Measurements from ENCODE around the gene RALGAPA2.

The RALGAPA2 gene

DNA sequence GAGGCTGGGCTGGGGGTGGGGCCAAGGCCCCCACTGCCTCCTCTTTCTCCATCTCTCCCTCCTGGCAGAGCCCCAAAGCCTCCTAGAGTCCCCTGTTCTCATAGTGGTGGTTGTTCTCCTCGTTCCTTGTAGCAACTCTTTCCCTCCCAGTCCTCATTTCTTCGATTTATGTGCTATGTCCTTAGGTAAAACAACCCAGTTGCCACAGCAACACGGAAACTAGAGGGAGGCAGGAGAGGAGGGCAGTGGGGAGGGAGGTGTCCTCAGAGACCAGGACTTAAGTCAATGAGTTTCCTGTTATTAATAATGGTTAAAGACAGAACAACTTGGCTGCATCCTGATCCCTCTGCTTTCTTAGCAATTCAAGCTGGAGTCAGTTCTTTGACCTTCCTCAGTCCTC, 183.6 kb downstream of the RALGAPA2 start:
- TF ChIP-seq, protein P1, sequence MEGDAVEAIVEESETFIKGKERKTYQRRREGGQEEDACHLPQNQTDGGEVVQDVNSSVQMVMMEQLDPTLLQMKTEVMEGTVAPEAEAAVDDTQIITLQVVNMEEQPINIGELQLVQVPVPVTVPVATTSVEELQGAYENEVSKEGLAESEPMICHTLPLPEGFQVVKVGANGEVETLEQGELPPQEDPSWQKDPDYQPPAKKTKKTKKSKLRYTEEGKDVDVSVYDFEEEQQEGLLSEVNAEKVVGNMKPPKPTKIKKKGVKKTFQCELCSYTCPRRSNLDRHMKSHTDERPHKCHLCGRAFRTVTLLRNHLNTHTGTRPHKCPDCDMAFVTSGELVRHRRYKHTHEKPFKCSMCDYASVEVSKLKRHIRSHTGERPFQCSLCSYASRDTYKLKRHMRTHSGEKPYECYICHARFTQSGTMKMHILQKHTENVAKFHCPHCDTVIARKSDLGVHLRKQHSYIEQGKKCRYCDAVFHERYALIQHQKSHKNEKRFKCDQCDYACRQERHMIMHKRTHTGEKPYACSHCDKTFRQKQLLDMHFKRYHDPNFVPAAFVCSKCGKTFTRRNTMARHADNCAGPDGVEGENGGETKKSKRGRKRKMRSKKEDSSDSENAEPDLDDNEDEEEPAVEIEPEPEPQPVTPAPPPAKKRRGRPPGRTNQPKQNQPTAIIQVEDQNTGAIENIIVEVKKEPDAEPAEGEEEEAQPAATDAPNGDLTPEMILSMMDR (IDR thresholded peaks at IDR 0.05; ENCODE audit: control insufficient read depth, insufficient read depth, low read depth, low read length, missing control alignments), result no peak
- no peak overlapping the region for H3K4me3 ChIP-seq (ENCODE audit: control insufficient read depth, low read depth, low read length)
- no peak for DNase-seq (ENCODE audit: low read depth)

DNA sequence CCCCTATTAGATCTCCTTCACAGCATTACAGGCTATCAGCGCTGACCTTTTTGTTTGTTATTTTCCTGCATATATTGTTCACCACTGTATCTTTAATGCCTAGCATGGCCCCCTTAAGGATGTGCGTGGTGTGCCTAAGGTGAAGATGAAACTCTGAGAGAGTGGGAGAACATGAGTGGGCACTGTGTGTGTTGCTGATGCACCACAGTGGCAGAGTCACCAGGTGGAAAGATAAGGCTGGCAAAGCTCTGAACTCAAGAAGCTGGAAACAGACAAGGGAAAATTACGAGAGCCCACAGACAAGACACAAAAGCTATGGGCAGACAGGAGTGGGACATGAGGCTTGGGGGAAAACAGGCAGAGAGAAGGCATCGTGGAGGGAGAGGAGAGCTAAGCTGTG, 184.8 kb downstream of the RALGAPA2 start:
- DNase-seq (ENCODE audit: low read depth), result no peak
- TF ChIP-seq, protein P1 (IDR thresholded peaks at IDR 0.05; ENCODE audit: control insufficient read depth, insufficient read depth, low read depth, low read length, missing control alignments), result no peak
- H3K4me3 ChIP-seq (ENCODE audit: control insufficient read depth, low read depth, low read length), result no peak overlapping the region

DNA sequence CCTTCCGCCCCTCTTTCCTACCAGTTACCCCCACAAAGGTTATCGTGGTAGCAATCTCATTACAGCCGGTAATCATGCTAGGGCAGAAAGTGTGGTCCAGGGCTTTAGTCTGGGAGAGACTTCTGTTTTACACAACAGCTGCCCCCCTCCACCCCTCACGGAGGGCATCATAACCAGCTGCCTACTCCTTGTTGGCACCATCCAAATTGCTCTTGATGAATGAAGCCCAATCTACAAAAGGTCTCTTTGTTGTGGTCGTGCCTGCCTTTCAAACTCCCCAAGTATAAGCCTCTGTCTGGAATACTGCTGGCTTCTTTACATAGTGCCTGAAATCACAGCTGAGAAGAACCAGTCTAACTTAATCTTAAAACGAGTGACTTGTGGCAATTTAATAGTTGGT, 186.7 kb downstream of the RALGAPA2 start:
- TF ChIP-seq, protein P1 (IDR thresholded peaks at IDR 0.05; ENCODE audit: control insufficient read depth, insufficient read depth, low read depth, low read length, missing control alignments), result no peak
- no peak overlapping the region for H3K4me3 ChIP-seq (ENCODE audit: control insufficient read depth, low read depth, low read length)
- no peak for DNase-seq (ENCODE audit: low read depth)

DNA sequence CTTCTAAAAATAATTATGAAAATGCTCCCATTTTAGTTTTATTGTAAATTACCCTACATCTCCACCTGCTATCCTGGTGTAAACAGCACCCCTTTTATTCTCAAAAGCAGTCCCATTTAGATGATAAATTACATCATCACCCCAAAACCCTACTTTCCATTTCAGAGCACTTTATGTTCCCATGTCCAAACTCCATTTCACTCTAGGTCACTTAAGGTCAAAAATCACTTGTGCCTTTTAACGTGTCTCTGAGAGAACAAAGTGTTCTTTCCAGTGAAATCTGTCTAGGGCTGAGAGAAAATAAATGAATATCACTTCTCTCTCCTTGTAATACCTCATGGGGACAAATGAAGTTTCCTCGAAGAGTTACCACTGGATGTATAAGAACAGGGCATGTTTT, 187.2 kb downstream of the RALGAPA2 start:
- no peak for DNase-seq (ENCODE audit: low read depth)
- TF ChIP-seq, protein P1 (IDR thresholded peaks at IDR 0.05; ENCODE audit: control insufficient read depth, insufficient read depth, low read depth, low read length, missing control alignments), result no peak
- H3K4me3 ChIP-seq (ENCODE audit: control insufficient read depth, low read depth, low read length), result no peak overlapping the region

DNA sequence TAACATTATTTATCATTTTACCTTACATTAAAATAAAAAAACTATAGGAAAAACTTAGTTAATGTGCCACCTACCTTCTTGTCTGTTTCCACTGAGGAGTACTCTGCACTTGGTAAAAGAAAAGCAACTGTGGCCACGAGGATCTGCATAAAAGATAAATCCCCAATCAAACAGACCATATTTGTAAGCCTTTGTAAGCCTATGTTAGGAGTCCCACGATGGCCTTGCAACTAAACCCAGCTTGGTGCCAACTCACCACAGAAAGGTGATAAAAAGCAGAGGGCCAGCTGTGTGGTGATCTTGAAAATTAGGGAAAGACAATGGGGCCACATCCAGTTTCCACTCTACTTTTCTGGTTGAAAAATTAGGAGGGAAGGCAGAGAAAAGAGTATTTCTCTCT, 187.7 kb downstream of the RALGAPA2 start:
- H3K4me3 ChIP-seq (ENCODE audit: control insufficient read depth, low read depth, low read length), result no peak overlapping the region
- no peak for DNase-seq (ENCODE audit: low read depth)
- TF ChIP-seq, protein P1 (IDR thresholded peaks at IDR 0.05; ENCODE audit: control insufficient read depth, insufficient read depth, low read depth, low read length, missing control alignments), result no peak

DNA sequence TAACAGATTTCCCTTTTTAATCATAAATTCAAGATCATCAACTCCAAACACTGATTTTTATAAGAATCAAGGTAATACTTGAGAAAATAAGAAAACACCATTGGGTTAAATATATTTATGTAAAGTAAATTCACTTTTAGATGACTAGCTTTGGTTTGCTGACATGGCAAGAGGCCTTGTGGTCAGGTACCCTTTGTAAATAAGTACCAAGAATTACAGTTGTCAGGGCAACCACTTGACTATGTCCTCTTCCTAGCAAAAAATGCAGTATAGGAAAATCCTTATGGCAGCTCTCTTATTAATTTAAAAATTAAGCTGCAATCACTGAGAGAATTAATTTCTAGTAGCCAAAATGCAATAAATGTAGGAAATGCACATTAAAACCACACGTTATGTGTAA, 190.7 kb downstream of the RALGAPA2 start:
- DNase-seq (ENCODE audit: low read depth), result no peak
- H3K4me3 ChIP-seq (ENCODE audit: control insufficient read depth, low read depth, low read length), result no peak overlapping the region
- TF ChIP-seq, protein P1 (IDR thresholded peaks at IDR 0.05; ENCODE audit: control insufficient read depth, insufficient read depth, low read depth, low read length, missing control alignments), result no peak

DNA sequence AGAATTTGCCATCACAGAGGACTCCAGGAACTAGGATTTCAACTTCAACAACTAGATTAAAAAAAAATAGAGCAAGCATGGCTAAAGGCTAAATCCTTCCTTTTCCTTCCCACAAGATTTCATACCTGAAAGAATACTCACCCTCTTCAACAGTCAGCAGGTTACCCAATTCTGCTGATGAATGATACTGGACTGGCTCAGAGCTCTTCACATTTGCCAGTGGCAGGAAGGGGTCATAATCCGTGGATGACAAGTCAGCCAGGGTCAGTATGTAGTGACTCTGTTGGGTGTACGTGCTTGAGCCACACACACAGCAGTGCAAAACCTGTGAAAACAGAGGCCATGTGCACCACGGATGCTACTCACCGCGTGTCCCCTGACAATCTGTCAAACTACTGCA, 191.7 kb downstream of the RALGAPA2 start:
- peak; percentile 20 for DNase-seq (ENCODE audit: low read depth)
- H3K4me3 ChIP-seq (ENCODE audit: control insufficient read depth, low read depth, low read length), result no peak overlapping the region
- TF ChIP-seq, protein P1 (IDR thresholded peaks at IDR 0.05; ENCODE audit: control insufficient read depth, insufficient read depth, low read depth, low read length, missing control alignments), result no peak

All from AG09309 (cell line).